Measurements from ENCODE around the gene INPP5K.

DNA sequence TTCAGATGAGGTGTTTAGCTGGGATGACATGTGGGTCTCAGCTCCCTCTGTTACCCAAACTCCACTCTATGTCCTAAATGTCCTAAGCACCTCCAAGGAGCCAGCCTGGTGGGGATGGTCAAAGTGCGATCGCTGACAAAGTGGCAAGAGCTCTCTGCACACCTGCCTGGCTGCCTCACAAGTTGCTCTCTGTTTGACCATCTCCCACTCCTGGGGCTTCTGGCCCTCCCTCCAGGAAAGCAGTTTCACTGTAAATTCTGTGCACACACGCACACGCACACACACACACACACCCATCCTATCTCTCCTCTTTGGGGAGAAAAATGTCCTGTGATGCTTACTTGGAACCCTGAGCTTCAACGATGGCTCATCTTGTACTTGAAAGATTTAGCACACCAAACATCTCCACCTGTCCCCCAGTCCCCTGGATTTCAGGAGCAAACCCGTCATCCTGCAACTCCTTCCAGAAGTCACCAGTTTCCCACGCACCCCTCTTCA is 44.5 kb upstream of the INPP5K start:
- TF ChIP-seq, protein P1, sequence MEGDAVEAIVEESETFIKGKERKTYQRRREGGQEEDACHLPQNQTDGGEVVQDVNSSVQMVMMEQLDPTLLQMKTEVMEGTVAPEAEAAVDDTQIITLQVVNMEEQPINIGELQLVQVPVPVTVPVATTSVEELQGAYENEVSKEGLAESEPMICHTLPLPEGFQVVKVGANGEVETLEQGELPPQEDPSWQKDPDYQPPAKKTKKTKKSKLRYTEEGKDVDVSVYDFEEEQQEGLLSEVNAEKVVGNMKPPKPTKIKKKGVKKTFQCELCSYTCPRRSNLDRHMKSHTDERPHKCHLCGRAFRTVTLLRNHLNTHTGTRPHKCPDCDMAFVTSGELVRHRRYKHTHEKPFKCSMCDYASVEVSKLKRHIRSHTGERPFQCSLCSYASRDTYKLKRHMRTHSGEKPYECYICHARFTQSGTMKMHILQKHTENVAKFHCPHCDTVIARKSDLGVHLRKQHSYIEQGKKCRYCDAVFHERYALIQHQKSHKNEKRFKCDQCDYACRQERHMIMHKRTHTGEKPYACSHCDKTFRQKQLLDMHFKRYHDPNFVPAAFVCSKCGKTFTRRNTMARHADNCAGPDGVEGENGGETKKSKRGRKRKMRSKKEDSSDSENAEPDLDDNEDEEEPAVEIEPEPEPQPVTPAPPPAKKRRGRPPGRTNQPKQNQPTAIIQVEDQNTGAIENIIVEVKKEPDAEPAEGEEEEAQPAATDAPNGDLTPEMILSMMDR (IDR thresholded peaks at IDR 0.05) = no peak
- no peak for TF ChIP-seq POLR2AphosphoS5 (IDR thresholded peaks at IDR 0.05)
